SK-N-SH (cell line): ENCODE results near the gene CTSS. TPM values are rescaled to one million over a fixed set of nuclear protein-coding genes. Genes with fewer than 3 reads are reported as not detected.

Experiments
- CTCF ChIA-PET: fragments of 300-600, 350-600 bp; formaldehyde crosslinking; extraction: SDS; loops from one replicate; lab custom pipeline; 2021; lab: Yijun Ruan, JAX
- POLR2A ChIA-PET: fragments of 350-600 bp; sonication (Branson Sonifier 250); formaldehyde crosslinking; extraction: SDS; loops from one replicate; lab custom pipeline; 2020; ENCODE audit warnings: antibody characterized with exemption, inconsistent platforms; lab: Yijun Ruan, JAX
- DNase-seq: peaks from one replicate; pipeline ENCODE4 v3.0.0; 2012
- H2AFZ ChIP-seq: fragments of 200-600 bp; sonication (generic); 2 replicates; pipeline ENCODE4 v1.8.1; 2016; ENCODE audit warnings: antibody characterized with exemption, mild to moderate bottlenecking, low read depth
- H3F3A ChIP-seq: fragments of 200-600 bp; sonication (generic); replicated peaks from 2 replicates; pipeline ENCODE3; 2016; ENCODE audit warnings: antibody characterized with exemption, mild to moderate bottlenecking; ENCODE audit not compliant: insufficient read depth
- H3K27ac ChIP-seq, 2 experiments: fragments of 200-500 bp in 1 of 2; fragments of 200-600 bp in 1 of 2; sonication (Bioruptor generic) in 1 of 2; sonication (generic), shearing (Covaris generic) in 1 of 2; 2 replicates each; pipeline versions ENCODE4 v1.5.1 to v1.6.1; 2014 to 2016; ENCODE audit warnings: low read depth in 2 of 2, inconsistent platforms in 1 of 2, low read length in 1 of 2, mild to moderate bottlenecking in 1 of 2, mixed read lengths in 1 of 2
- H3K27me3 ChIP-seq: fragments of 200-600 bp; sonication (generic), shearing (Covaris generic); 2 replicates; pipeline ENCODE4 v1.6.1; 2016; ENCODE audit warnings: mixed run types; ENCODE audit not compliant: insufficient read depth
- H3K36me3 ChIP-seq, 2 experiments: fragments of 200-500 bp in 1 of 2; fragments of 200-600 bp in 1 of 2; sonication (Bioruptor generic) in 1 of 2; sonication (generic) in 1 of 2; replicated peaks in 1 of 2; 2 replicates each; pipeline versions ENCODE3 to v1.5.1; 2014 to 2016; ENCODE audit warnings: low read length in 1 of 2, mild to moderate bottlenecking in 1 of 2; ENCODE audit not compliant: insufficient read depth in 2 of 2, control insufficient read depth in 1 of 2
- H3K4me1 ChIP-seq, 2 experiments: fragments of 200-500 bp in 1 of 2; fragments of 200-600 bp in 1 of 2; sonication (Bioruptor generic) in 1 of 2; sonication (generic), shearing (Covaris generic) in 1 of 2; 2 replicates each; pipeline versions ENCODE4 v1.5.1 to v1.6.1; 2014 to 2016; ENCODE audit warnings: low read depth in 1 of 2, low read length in 1 of 2, mixed run types in 1 of 2; ENCODE audit not compliant: insufficient read depth in 2 of 2, control insufficient read depth in 1 of 2
- H3K4me2 ChIP-seq: fragments of 200-600 bp; sonication (generic), shearing (Covaris generic); 2 replicates; pipeline ENCODE4 v1.6.1; 2017; ENCODE audit warnings: mixed run types
- H3K4me3 ChIP-seq, 2 experiments: fragments of 200-500 bp in 1 of 2; fragments of 200-600 bp in 1 of 2; sonication (Bioruptor generic) in 1 of 2; sonication (generic), shearing (Covaris generic) in 1 of 2; 2 replicates each; pipeline versions ENCODE4 v1.5.1 to v1.8.1; 2014 to 2016; ENCODE audit warnings: low read depth in 2 of 2, inconsistent platforms in 1 of 2, low read length in 1 of 2, mild to moderate bottlenecking in 1 of 2, mixed read lengths in 1 of 2, moderate library complexity in 1 of 2
- H3K79me2 ChIP-seq: fragments of 200-600 bp; sonication (generic); 2 replicates; pipeline ENCODE4 v1.8.1; 2017; ENCODE audit warnings: mild to moderate bottlenecking; ENCODE audit not compliant: insufficient read depth
- H3K9ac ChIP-seq: fragments of 200-600 bp; sonication (generic); 2 replicates; pipeline ENCODE4 v1.6.1; 2017; ENCODE audit warnings: mixed run types
- H3K9me2 ChIP-seq: fragments of 200-600 bp; sonication (generic); 2 replicates; pipeline ENCODE4 v1.6.1; 2017; ENCODE audit warnings: mixed run types
- H3K9me3 ChIP-seq: fragments of 200-600 bp; sonication (generic); 2 replicates; pipeline ENCODE4 v1.6.1; 2017; ENCODE audit warnings: mixed run types, mild to moderate bottlenecking, moderate library complexity
- H4K20me1 ChIP-seq: fragments of 200-600 bp; sonication (generic); 2 replicates; pipeline ENCODE4 v1.6.1; 2017; ENCODE audit warnings: mild to moderate bottlenecking, mixed run types; ENCODE audit not compliant: insufficient read depth
- EP300 ChIP-seq, 2 experiments: IDR thresholded peaks; 2 replicates each; pipeline versions ENCODE4 v1.4.0 to v1.6.1; 2012; ENCODE audit warnings: borderline replicate concordance in 1 of 2, low read depth in 1 of 2, low read length in 1 of 2
- EZH2phosphoT487 ChIP-seq: fragments of 200-600 bp; sonication (generic); IDR thresholded peaks from 2 replicates; pipeline ENCODE4 v1.6.1; 2017; ENCODE audit warnings: low read depth, mixed run types, mild to moderate bottlenecking, antibody characterized with exemption, moderate library complexity, borderline replicate concordance
- GATA2 ChIP-seq: sonication (generic); formaldehyde crosslinking; IDR thresholded peaks from 2 replicates; pipeline ENCODE4 v1.5.0; 2020; ENCODE audit warnings: mild to moderate bottlenecking, missing genetic modification reagents
- IRF3 ChIP-seq: fragments of 150-350 bp; IDR thresholded peaks from 2 replicates; pipeline ENCODE4 v1.6.1; 2016; ENCODE audit warnings: mild to moderate bottlenecking, low read depth, low read length
- MXI1 ChIP-seq: IDR thresholded peaks from 2 replicates; pipeline ENCODE4 v1.6.1; 2012; ENCODE audit warnings: mild to moderate bottlenecking, low read depth, low read length, improper control_type of control experiment
- NFIC ChIP-seq: IDR thresholded peaks from 2 replicates; pipeline ENCODE4 v1.4.0; 2012; ENCODE audit warnings: borderline replicate concordance
- NRF1 ChIP-seq: IDR thresholded peaks from 2 replicates; pipeline ENCODE4 v1.6.1; 2012; ENCODE audit warnings: low read depth, mild to moderate bottlenecking, low read length
- PBX3 ChIP-seq: IDR thresholded peaks from 2 replicates; pipeline ENCODE4; 2012
- SIN3A ChIP-seq: IDR thresholded peaks from 2 replicates; pipeline ENCODE4 v1.6.1; 2012; ENCODE audit warnings: low read depth, mild to moderate bottlenecking, low read length, moderate library complexity, borderline replicate concordance
- SMC3 ChIP-seq: IDR thresholded peaks from 2 replicates; pipeline ENCODE4 v1.6.1; 2012; ENCODE audit warnings: low read depth, low read length, improper control_type of control experiment
- TAF1 ChIP-seq: IDR thresholded peaks from 2 replicates; pipeline ENCODE4 v1.6.1; 2012; ENCODE audit warnings: low read depth, mild to moderate bottlenecking, low read length, moderate library complexity, borderline replicate concordance
- WGBS: methylation state at CpG from one replicate; pipeline ENCODE4 v1.1.6; 2017; ENCODE audit warnings: low lambda C conversion rate; 5-methylcytosine and 5-hydroxymethylcytosine counted together
- polyA plus RNA-seq, 3 experiments: library from polyadenylated mRNA; depleted of rRNA; stranded (reverse); fragments of >200 nt; gene quantifications; 2 replicates each; pipeline ENCODE4 v1.2.3, GENCODE V29; 2012

Gene CTSS
- polyA plus RNA-seq, 1 of the 3 experiments (the other 2 are of a cell fraction): 1.4 TPM

GRCh38 chr1:150692720-150693119, 72.9 kb downstream of the CTSS start:
- peaks cover 43 to 46% of the 10 kb centered on the region in 2 experiments for H3K36me3 ChIP-seq
- H4K20me1 ChIP-seq: no peaks in the 10 kb centered on the region
- ChIA-PET CTCF (interaction anchor here (0.7 to 1.7 kb wide), 4 partner anchors 21 to 132 kb away, joined by 3 to 6 read pairs (median 3); no protein-coding TSS in a partner anchor), POLR2A (no interaction called here)
- H3F3A ChIP-seq: peaks cover 4% of the 10 kb centered on the region
- no peak overlapping the region for H3K4me2 ChIP-seq
- no peak for TF ChIP-seq TAF1
- TF ChIP-seq MXI1: no peak
- TF ChIP-seq PBX3: no peak
- no peak for TF ChIP-seq SIN3A
- no peak for TF ChIP-seq GATA2 (CRISPR knock-in tag)
- no peak for TF ChIP-seq NFIC
- TF ChIP-seq EZH2phosphoT487: no peak
- no peak for TF ChIP-seq NRF1
- no peak for TF ChIP-seq IRF3
- no peak for DNase-seq
- peaks cover 22% of the 10 kb centered on the region for H3K79me2 ChIP-seq
- no peaks in the 10 kb centered on the region for H3K27me3 ChIP-seq
- 89% methylated on average over 3 of the region's 3 CpGs for WGBS
- H3K9ac ChIP-seq: no peak overlapping the region
- no peaks in the 10 kb centered on the region for H3K9me3 ChIP-seq
- H3K4me3 ChIP-seq: no peak overlapping the region
- no peak overlapping the region for H2AFZ ChIP-seq
- no peaks in the 10 kb centered on the region for H3K9me2 ChIP-seq
- peak overlapping the region in 1 of 2 experiments; percentile 52; a peak in 2 of 4 replicates for H3K27ac ChIP-seq
- peaks cover 9 to 14% of the 10 kb centered on the region in 2 experiments; a peak in 2 of 4 replicates for H3K4me1 ChIP-seq

- ChIA-PET CTCF (interaction anchor here (0.7 to 3.1 kb wide), 3 partner anchors 9 to 124 kb away, joined by 3 to 8 read pairs (median 5); partner anchors contain the start of gene GOLPH3L), POLR2A (no interaction called here)
- Histone ChIP-seq H3K4me2 (no peak overlapping the region), H3K4me3 (no peak overlapping the region), H2AFZ (no peak overlapping the region), H3K27me3 (no peaks in the 10 kb centered on the region), H4K20me1 (no peaks in the 10 kb centered on the region), H3K9ac (no peak overlapping the region), H3F3A (no peaks in the 10 kb centered on the region), H3K36me3 (peaks cover 36 to 41% of the 10 kb centered on the region in 2 experiments), H3K79me2 (no peaks in the 10 kb centered on the region), H3K9me2 (no peaks in the 10 kb centered on the region), H3K4me1 (peaks cover 0 to 8% of the 10 kb centered on the region in 2 experiments; a peak in 1 of 4 replicates), H3K9me3 (no peaks in the 10 kb centered on the region), H3K27ac (no peak overlapping the region; a peak in 1 of 4 replicates)
- TF ChIP-seq SMC3 (no peak), EP300 (IDR thresholded peaks at IDR 0.05; ENCODE audit: borderline replicate concordance in 1 of 2, low read depth in 1 of 2, low read length in 1 of 2) (no peak)
- no peak for DNase-seq
- WGBS: 91% methylated on average over 1 of the region's 1 CpG
These were observed 76.8 kb downstream of the CTSS start for GRCh38 chr1:150688763-150689162.
